HG03108 (cell line): ENCODE measurements around the gene OR10A4.
"Not testable (repeated sequence)": the region's sequence is repeated elsewhere in the genome, so short reads cannot be mapped to it uniquely, and the experiment has no call there.

Source experiments
- ATAC-seq: cut with Tn5 transposase; IDR thresholded peaks from one replicate; pipeline ENCODE4 v1.9.1; 2021; ENCODE audit warnings: moderate library complexity; ENCODE audit not compliant: unreplicated experiment

The OR10A4 gene, protein sequence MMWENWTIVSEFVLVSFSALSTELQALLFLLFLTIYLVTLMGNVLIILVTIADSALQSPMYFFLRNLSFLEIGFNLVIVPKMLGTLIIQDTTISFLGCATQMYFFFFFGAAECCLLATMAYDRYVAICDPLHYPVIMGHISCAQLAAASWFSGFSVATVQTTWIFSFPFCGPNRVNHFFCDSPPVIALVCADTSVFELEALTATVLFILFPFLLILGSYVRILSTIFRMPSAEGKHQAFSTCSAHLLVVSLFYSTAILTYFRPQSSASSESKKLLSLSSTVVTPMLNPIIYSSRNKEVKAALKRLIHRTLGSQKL

DNA sequence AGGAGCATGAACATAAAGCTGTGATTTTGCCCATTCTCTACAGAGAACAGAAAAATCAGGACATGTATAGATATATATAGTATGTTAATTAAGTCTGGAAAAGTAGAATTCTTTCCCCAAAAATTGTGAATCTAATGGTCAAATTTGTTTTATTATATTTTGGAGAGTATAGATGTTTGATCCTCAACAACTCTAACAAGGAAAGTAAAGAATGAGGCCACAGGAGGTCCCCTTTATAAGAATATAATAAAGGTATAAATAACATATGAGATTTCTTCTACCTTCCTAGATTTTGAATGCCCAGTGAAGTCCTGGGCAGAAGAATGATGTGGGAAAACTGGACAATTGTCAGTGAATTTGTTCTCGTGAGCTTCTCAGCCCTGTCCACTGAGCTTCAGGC is at the start of gene OR10A4:
OR10A4 (plus strand) TSS at position 301 of the 400 bp plus-strand sequence; CDS start at position 324, 23 bp downstream.
- ATAC-seq, result no peak

DNA sequence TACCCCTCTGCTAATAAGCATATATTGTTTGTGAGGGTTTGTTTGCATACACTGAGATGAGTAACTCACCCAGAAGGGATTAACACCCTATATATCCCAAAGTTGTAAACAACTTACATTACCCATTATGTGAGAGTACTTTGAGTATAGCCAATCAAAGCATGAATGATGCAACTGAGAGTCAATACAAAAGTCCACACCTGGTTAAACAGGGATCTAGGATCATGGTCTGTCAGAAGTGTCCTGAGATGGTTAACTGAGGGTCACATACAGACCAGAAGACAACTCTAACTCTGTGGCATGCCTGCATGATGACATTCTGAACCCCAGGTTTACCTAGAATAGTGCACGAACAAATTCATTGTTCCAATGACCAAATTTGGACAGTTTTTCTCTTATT is 48.3 kb upstream of the OR10A4 start:
- ATAC-seq, result no peak

DNA sequence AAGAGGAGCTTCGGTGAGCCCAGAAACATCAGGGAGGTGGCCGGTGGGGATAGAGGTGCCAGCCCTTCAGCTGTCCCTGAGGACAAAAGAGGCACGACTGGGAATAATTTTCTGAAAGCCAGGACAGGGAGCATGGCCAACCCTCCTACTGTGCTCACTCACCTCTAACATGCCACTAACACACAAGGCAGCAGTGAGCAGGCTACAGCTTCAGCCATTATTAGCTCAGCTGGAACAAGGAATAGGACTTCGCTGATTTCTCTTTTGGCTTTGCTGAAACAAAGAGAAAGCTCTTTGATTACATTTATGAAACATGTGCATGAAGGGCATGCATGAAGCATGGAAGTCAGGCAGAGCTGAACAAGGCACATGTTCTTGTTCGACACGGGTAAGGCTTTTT is 43.1 kb upstream of the OR10A4 start:
- ATAC-seq, result no peak

DNA sequence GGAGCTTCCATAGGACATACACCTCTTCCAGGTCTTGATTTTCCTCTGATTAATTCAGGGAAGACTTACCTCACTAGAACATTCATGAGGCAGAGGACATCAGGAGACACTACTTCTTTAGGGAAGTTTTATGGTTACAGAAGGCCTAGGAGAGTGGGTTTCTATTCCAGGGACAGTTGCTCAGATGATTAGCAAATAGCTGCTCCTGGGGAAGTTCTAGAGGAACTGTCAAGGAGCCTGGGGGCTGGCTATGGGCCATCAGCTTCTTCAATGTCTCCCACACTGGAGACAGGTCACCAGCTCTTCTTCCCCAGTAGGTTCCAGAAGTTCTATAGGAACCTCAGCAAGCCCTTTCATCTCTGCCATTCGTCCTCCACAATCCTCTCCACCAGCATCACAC is 42.4 kb upstream of the OR10A4 start:
- no peak for ATAC-seq

DNA sequence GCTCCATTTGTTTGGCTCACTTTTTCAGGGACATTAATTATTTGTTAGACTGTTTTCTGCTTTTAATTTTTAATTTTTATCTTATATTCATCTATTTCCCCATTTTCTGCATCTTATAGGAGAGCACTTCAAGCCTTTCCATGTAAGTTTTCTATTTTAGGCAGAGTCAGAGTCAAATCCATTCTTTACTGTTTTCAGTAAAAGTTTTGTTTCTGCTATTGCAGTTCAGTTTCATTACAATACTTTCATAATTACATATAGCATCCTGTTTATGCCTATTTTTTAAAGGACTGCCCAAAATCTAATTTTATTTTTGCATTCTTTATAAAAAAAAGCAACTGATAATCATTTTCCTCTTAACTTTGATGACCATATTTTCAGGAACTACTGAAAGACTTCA is 34.7 kb upstream of the OR10A4 start:
- ATAC-seq, result no peak

DNA sequence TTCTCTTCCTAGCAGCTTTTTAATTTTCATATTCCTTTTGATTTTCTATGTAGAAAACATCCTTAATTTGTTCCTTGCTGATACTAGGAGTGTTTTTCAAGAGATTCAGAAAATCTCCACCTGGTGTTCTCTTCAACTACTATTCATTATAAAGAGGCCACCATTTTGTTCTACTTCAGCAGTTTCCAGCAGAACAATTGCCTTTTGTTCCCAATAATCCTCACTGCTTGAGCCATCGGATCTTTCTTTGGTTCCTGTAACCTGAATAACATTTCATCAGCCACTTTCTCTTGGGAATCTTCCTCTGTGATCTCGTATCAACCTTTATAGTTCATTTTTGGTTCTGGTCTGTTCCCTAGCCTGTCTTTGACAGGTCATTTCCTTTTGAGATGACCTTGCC is 32.8 kb upstream of the OR10A4 start:
- ATAC-seq, result no peak

DNA sequence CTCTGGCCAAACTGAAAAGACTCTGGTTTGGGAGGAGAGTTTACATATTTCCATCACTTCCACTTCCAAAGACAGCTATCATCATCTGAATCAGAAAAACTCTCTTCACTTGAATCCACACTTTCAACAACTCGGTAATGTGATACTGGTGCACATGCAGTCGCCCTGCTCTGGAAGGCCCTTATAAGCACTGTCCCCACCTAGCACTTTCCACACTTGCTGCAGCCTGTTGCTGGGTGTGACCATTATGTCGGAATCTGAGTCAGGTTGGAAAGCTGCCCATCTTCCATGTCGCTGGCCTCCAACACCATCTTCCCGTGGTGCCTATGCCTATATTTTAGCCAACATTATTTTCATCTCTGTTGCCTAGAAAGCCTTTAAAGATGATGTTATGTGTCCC is 32.1 kb upstream of the OR10A4 start:
- ATAC-seq, result no peak

DNA sequence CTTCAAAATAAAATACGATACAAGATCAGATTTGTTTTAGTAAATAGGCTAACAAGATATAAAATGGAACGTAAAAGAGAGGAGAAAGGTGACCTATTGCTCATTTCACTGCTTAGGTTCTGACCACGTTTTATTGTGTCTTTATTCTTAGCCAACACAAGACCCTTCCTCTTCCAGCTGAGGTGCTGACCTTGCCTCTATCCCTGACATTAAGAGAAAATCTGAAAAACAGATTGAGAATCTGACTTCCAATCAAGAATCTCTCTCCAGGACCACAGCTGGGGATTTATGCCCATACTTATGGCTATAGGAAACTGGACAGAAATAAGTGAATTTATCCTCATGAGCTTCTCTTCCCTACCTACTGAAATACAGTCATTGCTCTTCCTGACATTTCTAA is 31.0 kb upstream of the OR10A4 start, which contains the start of gene OR10A5:
OR10A5 (plus strand) TSS at position 301 of the 400 bp plus-strand sequence; CDS start at position 301, 0 bp downstream.
- no peak for ATAC-seq

DNA sequence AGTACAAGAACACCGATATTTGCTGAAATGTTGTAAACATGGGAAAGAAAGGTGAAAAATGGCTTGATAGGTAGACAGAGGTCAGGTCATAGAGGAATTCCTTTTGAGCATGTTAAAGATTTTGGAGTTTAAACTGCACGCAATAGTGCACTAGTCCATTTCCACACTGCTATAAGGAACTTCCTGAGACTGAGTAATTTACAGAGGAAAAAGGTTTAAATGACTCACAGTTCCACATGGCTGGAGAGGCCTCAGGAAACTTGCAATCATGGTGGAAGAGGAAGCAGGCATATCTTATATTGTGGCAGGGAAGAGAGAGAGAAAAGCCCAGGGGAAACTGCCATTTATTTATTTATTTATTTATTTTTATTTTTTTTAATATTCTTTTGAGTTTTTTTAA is 25.9 kb upstream of the OR10A4 start:
- no peak for ATAC-seq

DNA sequence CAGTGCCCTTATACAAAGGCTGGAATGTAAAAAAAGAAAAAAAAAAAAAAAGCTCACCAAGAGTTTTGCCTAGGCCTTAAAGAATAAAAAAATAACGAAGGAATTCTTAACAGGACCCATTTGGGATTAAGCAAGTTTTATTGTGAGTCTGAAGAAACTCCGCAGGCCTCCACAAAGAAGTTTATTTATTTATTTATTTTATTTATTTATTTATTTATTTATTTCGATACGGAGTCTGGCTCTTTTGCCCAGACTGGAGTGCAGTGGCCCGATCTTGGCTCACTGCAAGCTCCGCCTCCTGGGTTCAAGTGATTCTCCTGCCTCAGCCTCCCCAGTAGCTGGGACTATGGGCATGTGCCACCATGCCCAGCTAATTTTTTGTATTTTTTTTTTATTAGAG is 21.6 kb upstream of the OR10A4 start:
- not testable (repeated sequence) for ATAC-seq

DNA sequence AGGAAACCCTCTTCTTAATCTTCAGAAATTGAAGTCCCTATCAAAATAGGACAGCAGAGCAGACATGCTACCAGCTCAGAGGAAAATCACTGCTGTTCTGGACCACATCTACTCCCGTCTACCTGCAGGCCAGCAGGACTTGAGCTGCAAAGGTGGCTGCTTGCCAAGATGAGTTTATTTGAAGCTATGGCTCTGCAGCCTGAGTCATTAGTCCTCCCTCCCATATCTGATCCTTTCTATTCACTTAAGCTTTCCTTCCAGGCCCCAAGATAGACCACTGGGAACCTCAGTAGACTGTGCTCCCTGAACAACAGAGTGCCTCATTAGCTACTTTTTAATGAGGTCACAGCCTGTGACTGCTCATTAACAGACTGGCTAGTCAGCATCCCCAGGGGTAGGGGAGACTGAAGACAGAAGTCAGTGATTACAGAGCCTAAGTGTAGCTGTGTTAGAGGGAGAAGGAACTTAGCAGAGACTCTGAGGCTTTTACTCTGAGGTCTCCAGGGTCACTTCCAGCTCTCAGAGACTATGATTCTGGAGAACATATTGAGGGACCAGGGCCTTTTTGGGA is 20.4 kb upstream of the OR10A4 start:
- ATAC-seq, result no peak

DNA sequence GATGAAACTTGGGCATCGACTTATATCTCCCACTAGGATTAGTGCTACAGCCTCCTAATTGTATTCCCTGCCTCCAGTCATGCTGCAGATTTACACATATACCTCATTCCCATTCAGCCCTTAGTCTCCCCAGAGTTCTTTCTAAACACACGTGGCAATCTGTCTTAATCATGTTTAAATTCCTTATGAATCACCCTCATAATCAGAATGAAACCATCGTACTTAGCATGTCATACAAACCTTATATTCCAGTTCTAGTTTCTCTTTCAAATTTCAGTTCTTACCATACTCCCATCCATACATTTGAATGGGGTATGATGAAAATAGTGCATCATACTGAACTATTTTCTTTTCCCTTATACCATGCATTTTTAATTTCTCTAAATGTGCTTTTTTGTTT is 19.6 kb upstream of the OR10A4 start:
- ATAC-seq, result no peak

DNA sequence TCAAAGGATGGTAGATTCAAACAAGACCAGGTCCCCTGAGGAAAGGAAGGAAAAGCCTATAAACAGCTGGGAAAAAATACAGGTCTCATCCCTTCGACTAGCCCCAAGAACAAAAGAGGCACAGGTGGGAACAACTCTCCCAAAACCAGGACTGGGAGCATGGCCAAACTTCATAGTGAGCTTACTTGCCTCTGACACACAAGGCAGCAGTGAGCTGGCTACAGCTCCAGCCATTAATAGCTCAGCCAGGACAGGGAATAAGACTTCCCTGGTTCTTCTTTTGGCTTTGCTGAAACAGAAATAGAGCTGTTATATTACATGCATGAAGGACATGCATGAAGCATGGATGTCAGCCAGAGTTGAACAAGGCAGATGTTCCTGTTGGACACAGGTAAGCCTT is 13.5 kb upstream of the OR10A4 start, which contains the start of gene OR10A2:
OR10A2 (plus strand) TSS at position 97 of the 400 bp plus-strand sequence. CDS start 6,698 bp downstream, outside the sequence.
- no peak for ATAC-seq

DNA sequence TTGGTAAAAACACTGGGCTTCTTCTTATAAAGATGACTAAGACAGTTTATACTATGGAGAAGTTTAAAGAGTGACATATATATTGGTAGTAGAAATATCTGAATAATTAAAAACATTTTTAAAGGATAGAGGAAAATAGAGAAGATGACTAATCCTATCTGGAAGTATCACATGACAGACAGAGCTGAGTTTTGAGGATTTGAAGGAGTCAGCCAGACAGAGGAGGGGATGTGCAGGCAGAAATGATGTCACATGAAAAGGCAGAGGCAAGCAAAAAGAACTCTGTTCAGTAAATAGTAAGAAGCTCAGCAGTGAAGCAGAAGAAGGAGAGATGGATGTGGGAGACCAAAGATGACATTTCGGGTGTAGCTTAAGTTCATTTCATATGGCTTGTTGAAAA is 12.0 kb upstream of the OR10A4 start:
- ATAC-seq, result no peak

DNA sequence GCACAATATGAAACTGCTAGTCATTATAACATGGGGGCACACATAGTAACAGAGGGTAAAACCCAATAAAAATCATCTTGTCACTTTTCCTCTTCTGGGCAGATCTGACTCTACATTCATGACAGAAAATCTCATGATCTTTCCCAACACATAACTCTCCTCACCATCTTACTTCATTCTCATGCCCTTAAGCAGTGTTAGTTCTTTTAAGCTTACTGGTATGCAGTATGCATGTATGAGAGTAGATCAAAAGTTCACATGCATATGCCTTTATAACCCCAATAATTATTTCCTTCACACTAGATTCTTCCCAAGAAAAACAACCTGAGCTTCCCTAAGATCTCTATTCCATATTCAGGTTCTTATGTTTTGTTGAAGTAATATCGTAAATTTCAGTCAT is 5.1 kb upstream of the OR10A4 start:
- no peak for ATAC-seq

DNA sequence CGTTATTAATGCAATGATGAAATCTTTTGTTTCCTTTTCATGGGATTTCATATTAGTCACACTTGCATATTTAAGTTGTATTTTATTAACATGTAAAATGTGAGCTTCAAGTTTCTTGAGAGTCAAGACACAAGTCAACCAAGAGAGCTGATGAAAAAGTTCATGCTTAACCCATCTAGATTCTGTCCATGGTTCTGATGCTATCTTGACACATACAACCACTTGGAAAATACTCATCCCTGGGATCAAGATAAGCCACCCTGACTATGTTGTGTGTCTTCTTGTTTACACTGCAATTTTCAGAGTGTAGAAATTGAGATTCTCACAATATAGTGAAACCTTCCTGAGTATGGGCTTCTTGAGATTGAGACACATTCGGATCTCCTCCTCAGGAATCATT is 664 bp upstream of the OR10A4 start:
- no peak for ATAC-seq

DNA sequence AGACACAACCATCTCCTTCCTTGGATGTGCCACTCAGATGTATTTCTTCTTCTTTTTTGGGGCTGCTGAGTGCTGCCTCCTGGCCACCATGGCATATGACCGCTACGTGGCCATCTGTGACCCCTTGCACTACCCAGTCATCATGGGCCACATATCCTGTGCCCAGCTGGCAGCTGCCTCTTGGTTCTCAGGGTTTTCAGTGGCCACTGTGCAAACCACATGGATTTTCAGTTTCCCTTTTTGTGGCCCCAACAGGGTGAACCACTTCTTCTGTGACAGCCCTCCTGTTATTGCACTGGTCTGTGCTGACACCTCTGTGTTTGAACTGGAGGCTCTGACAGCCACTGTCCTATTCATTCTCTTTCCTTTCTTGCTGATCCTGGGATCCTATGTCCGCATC is 489 bp downstream of the OR10A4 start:
- ATAC-seq, result no peak

DNA sequence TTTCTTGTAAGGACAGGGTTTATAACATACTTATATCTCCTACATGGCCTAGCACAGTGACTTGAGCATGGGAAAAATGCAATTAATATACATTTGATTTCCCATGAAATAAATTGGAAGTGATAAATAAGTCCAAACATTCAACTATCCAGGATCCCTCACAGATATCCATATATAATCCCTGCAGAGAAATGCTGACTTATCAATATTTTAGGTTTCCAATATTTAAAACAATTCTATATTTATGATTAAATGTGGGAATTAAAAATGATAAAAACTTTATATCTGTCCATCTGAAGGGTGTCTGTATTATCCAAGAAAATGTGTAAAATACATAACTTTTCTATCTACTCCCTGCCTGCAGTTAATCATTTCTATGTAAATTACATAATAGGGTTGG is 6.3 kb downstream of the OR10A4 start:
- no peak for ATAC-seq

DNA sequence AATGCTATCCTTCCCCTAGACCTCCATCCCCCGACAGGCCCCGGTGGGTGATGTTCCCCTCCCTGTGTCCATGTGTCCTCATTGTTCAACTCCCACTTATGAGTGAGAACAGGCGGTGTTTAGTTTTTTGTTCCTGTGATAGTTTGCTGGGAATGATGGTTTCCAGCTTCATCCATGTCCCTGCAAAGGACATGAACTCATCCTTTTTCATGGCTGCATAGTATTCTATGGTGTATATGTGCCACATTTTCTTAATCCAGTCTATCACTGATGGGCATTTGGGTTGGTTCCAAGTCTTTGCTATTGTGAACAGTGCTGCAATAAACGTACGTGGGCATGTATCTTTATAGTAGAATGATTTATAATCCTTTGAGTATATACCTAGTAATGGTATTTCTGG is 11.3 kb downstream of the OR10A4 start:
- not testable (repeated sequence) for ATAC-seq

DNA sequence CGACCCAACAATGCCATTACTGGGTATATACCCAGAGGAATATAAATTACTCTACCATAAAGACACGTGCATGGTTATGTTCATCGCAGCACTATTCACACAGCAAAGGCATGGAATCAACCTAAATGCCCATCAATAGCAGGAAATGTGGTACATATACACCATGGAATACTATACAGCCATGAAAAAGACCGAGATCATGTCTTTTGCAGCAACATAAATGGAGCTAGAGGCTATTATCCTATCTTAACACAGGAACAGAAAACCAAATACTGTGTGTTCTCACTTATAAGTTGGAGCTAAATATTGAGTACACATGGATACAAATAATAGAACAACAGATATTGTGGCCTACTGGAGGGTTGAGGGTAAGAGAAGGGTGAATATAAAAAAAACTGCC is 12.4 kb downstream of the OR10A4 start:
- no peak for ATAC-seq

DNA sequence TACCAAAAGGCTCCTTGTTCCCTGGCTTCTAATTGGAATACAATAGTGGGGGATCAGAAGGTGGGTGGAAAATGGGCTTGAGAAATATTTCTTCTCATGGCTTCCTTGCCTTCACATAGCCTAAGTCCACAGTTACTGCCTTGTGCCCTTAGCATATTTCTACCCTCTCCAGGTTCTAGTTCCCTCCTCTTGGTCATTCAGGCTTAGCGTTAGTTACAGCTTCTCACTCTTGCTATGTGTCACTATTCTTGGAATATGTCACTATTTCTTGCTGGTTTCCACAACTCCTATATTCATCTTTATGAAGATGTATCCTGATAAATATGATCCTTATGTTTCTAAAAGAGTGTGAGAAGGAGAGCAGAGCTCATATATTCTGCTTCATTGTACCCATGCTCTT is 13.4 kb downstream of the OR10A4 start:
- no peak for ATAC-seq

DNA sequence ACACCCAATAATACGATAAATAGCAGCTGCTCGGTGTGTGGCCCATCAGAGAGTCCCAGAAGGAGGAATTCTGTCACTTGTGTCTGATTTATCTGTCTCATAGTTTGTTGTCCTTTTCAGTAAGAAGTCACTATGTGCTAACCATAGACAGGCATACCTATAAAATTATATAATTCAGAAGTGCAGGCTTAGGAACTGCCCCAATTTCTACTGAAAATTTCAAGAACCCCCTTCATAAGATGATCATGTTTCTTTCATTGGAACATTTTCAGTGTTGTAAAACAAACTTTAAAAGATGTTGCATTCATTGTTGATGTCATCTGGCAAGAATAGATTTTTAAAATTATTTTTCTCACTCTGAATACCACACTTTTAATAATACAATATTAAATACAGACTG is 16.0 kb downstream of the OR10A4 start, which contains the start of gene OR2D2:
OR2D2 (minus strand) TSS at position 101 of the 400 bp plus-strand sequence; CDS start at position 101, 0 bp downstream.
- ATAC-seq, result no peak

DNA sequence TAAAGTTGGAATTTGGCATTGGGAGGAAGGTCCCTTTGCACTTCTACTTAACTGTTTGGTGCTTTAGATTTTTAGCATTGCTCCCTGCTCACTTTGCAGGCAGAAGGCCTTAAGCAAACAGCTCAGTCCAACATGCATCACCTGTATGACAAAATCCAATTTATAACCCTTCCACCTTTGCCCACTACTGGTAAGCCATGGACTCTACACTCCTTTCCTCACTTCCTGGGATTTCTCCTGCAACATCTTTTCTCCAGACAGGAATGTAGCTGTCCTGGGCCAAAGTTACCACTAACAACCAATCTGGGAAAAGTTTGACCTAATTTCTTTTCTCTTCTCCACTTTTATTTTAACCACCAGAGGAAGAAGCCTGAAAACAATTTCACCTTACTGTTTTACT is 17.7 kb downstream of the OR10A4 start:
- no peak for ATAC-seq
